Peyer's patch (tissue), 4 donors: ENCODE data around the gene ATXN1. TPM values are rescaled to one million over a fixed set of nuclear protein-coding genes. Genes with fewer than 3 reads are reported as not detected.

Experiments
- DNase-seq, 3 donors: peaks; one replicate each; pipeline ENCODE4 v3.0.0-alpha.2; 2017 to 2019
- H3K27ac ChIP-seq, 4 donors: fragments of 200-600 bp; sonication (generic); one replicate each; pipeline ENCODE4 v1.5.1; 2016 to 2019
- H3K27me3 ChIP-seq, 2 donors: fragments of 200-600 bp; sonication (generic); one replicate each; pipeline ENCODE4 v1.5.1; 2019
- H3K36me3 ChIP-seq, 3 donors: fragments of 200-600 bp; sonication (generic); one replicate each; pipeline ENCODE4 v1.5.1; 2016 to 2019
- H3K4me1 ChIP-seq, 4 donors: fragments of 200-600 bp; sonication (generic); one replicate each; pipeline ENCODE4 v1.5.1; 2016 to 2019
- H3K4me3 ChIP-seq, 4 donors: fragments of 200-600 bp; sonication (generic); 1 replicate in 3 of 4; 2 replicates in 1 of 4; pipeline ENCODE4 v1.5.1; 2016 to 2019; ENCODE audit warnings: mild to moderate bottlenecking in 1 of 4
- H3K9me3 ChIP-seq, 4 donors: fragments of 200-600 bp; sonication (generic); one replicate each; pipeline ENCODE4 v1.5.1; 2016 to 2019; ENCODE audit warnings: mild to moderate bottlenecking in 1 of 4
- POLR2A ChIP-seq, 2 donors: fragments of 450-650 bp; IDR thresholded peaks; one replicate each; pipeline ENCODE4 v1.5.1; 2017; ENCODE audit warnings: antibody characterized with exemption in 2 of 2, mild to moderate bottlenecking in 2 of 2, moderate library complexity in 2 of 2
- total RNA-seq, 4 donors: library from RNA; depleted of rRNA; stranded (reverse); fragments of >200 nt; gene quantifications; one replicate each; pipeline ENCODE4 v1.1.0, GENCODE V29; 2016
- TF ChIP-seq, protein P1 (sequence below), 6 experiments: fragments of 450-650 bp in 4 of 6; fragments of 200-600 bp in 2 of 6; sonication (generic) in 1 of 6; IDR thresholded peaks; one replicate each; pipeline ENCODE4 v1.5.1; 2017 to 2019; ENCODE audit warnings: antibody characterized with exemption in 6 of 6, mild to moderate bottlenecking in 3 of 6, moderate library complexity in 1 of 6

The ATXN1 gene
- total RNA-seq, 4 donors from 2014 or later = 34.7 to 48.5 (median 43.1) TPM

DNA sequence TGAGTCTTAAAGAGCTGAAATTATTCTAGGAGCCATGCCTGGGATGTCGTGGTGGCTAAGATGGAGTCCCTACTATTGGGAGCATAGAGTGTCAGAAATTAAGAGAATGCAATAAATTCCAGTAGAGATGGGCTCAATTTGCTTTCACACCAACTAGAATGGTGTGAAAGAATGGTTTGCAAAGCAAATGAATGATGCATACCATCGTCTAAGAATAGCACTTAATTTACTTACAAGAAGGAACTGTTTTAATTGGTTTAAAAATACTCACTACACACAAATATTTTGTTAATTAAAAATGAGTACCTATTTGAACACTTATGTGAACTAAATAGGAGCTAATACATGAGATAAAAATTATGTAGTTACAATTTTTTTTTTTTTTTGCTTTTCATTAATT is 390.3 kb downstream of the ATXN1 start:
- DNase-seq = no peak
- TF ChIP-seq POLR2A (IDR thresholded peaks at IDR 0.05) = no peak
- TF ChIP-seq, protein P1, sequence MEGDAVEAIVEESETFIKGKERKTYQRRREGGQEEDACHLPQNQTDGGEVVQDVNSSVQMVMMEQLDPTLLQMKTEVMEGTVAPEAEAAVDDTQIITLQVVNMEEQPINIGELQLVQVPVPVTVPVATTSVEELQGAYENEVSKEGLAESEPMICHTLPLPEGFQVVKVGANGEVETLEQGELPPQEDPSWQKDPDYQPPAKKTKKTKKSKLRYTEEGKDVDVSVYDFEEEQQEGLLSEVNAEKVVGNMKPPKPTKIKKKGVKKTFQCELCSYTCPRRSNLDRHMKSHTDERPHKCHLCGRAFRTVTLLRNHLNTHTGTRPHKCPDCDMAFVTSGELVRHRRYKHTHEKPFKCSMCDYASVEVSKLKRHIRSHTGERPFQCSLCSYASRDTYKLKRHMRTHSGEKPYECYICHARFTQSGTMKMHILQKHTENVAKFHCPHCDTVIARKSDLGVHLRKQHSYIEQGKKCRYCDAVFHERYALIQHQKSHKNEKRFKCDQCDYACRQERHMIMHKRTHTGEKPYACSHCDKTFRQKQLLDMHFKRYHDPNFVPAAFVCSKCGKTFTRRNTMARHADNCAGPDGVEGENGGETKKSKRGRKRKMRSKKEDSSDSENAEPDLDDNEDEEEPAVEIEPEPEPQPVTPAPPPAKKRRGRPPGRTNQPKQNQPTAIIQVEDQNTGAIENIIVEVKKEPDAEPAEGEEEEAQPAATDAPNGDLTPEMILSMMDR (IDR thresholded peaks at IDR 0.05) = no peak
- peaks cover 0 to 7% (median 0%) of the 10 kb centered on the region in 4 donors for H3K4me1 ChIP-seq
- no peak overlapping the region for H3K4me3 ChIP-seq
- H3K36me3 ChIP-seq = no peaks in the 10 kb centered on the region
- H3K9me3 ChIP-seq = no peaks in the 10 kb centered on the region
- no peaks in the 10 kb centered on the region for H3K27me3 ChIP-seq
- no peak overlapping the region for H3K27ac ChIP-seq

DNA sequence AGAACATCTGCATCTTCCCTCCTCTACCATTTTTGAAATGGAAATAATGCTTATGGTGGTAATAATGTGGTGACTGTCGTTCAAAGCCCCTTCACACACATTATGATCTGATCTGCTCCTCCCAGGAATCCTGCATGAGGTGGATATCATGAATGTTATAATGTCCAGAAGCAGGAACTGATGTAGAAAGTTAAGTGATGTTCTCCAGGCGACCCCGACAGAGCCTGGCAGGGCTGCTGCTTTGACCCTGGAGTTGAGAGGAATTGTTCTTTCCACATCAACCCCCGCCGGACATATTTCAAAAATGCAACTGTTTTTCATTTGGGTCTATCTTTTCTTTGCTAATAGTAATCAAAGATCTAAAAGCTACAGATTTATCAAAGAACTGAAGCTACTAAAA is 391.3 kb downstream of the ATXN1 start:
- Histone ChIP-seq H3K27me3 (no peaks in the 10 kb centered on the region), H3K36me3 (no peaks in the 10 kb centered on the region), H3K27ac (no peak overlapping the region), H3K4me3 (no peak overlapping the region), H3K9me3 (no peaks in the 10 kb centered on the region), H3K4me1 (no peaks in the 10 kb centered on the region)
- DNase-seq = no peak
- TF ChIP-seq, protein P1 (IDR thresholded peaks at IDR 0.05) = no peak
- TF ChIP-seq POLR2A (IDR thresholded peaks at IDR 0.05) = no peak

DNA sequence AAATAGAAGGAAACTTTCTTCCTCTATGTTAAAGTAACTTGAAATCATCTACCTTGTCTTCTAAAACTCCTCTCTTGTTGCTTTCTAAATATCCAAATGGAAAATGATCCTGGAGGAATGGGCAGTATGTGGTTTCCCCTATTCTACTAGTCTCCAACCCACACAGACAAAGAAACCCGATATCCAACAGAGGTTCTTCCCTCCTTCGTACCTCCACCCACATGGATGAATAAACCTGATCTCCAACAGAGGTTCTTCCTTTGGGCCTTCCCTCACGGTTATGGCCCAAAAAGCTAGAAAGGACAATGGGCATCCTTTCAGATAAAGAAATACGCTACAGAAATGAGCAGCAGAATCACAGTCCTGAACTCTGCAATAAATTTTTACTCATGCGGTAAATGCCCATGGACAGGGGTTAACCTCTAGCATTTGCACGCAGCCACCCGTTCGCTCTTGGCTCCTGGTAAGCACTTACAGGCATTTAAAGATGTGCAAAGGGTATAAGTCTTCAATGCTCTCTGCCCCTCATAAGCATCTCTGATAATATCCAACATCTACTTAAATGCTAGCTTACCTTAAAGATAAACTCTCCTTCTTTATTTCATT is 392.0 kb downstream of the ATXN1 start:
- no peaks in the 10 kb centered on the region for H3K27me3 ChIP-seq
- no peak for DNase-seq
- H3K4me3 ChIP-seq = no peak overlapping the region
- H3K36me3 ChIP-seq = no peaks in the 10 kb centered on the region
- no peaks in the 10 kb centered on the region for H3K4me1 ChIP-seq
- TF ChIP-seq, protein P1 (IDR thresholded peaks at IDR 0.05) = no peak
- TF ChIP-seq POLR2A (IDR thresholded peaks at IDR 0.05) = no peak
- no peaks in the 10 kb centered on the region for H3K9me3 ChIP-seq
- no peak overlapping the region for H3K27ac ChIP-seq

DNA sequence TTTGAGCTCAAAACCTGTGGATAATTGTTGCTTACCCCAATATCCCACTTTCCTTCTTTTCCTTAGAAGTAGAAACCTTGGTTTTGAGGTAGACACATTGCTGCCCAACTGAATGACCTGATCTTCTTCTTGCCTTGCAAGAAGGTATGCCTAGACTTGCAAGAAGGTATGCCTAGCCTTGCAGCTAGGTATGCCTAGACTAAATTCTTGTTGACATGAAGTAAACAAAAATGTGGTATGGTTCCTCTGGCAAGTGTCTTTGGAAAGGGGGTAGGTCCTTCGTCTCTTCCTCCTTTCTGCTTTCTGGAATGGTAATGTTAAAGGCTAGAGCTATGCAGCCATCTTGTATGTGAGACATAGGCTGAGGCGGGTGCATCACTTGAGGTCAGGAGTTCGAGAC is 393.7 kb downstream of the ATXN1 start:
- no peak for DNase-seq
- Histone ChIP-seq H3K27me3 (no peaks in the 10 kb centered on the region), H3K36me3 (no peaks in the 10 kb centered on the region), H3K9me3 (no peaks in the 10 kb centered on the region), H3K4me3 (no peak overlapping the region), H3K27ac (no peak overlapping the region), H3K4me1 (no peaks in the 10 kb centered on the region)
- TF ChIP-seq, protein P1 (IDR thresholded peaks at IDR 0.05) = no peak
- TF ChIP-seq POLR2A (IDR thresholded peaks at IDR 0.05) = no peak

DNA sequence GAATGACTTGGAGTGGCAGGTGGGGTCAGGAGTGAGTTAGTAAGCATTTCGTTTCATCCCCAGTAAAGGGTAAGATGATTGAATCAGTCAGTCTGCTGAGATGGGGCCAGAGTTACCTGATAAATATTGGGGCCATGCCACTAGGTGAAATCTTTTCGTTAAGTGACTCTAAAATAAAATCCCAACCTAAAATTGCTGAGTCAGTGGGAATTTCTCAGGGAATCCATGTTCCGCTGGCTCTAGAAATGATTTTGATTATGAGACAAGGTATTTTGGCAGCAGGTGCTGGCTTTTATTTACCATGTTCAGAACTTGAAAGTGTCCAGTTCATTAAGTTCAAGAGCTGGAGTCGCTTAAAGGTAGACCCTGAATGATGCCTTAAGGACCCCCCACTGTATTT is 397.5 kb downstream of the ATXN1 start:
- no peak overlapping the region for H3K27ac ChIP-seq
- no peak for DNase-seq
- TF ChIP-seq, protein P1 (IDR thresholded peaks at IDR 0.05) = no peak
- TF ChIP-seq POLR2A (IDR thresholded peaks at IDR 0.05) = no peak
- no peaks in the 10 kb centered on the region for H3K9me3 ChIP-seq
- peaks cover 0 to 10% (median 0%) of the 10 kb centered on the region in 4 donors for H3K4me1 ChIP-seq
- H3K27me3 ChIP-seq = no peaks in the 10 kb centered on the region
- H3K36me3 ChIP-seq = no peaks in the 10 kb centered on the region
- H3K4me3 ChIP-seq = no peak overlapping the region
